Suppressor macrophage (primary cell): ENCODE data around the gene ECE1.
"Not testable (repeated sequence)": the region's sequence is repeated elsewhere in the genome, so short reads cannot be mapped to it uniquely, and the experiment has no call there.

Experiments used
- DNase-seq, 4 experiments: peaks; one replicate each; pipeline ENCODE4 v3.0.0-alpha.2; 2020 to 2022

The ECE1 gene

GRCh38 chr1:21175670-21176581 is 114.3 kb downstream of the ECE1 start:
- DNase-seq: peak in 3 of 4 experiments; percentile 35 to 72 (median 64)

GRCh38 chr1:21175324-21175669 is 115.0 kb downstream of the ECE1 start:
- peak; percentile 84 to 94 (median 90) for DNase-seq

GRCh38 chr1:21174654-21175323 is 115.5 kb downstream of the ECE1 start:
- no peak for DNase-seq

- no peak for DNase-seq
Observed at GRCh38 chr1:21174230-21174629, 116.0 kb downstream of the ECE1 start.

- not testable (repeated sequence) for DNase-seq
Observed at GRCh38 chr1:21173096-21173495, 117.2 kb downstream of the ECE1 start.

GRCh38 chr1:21170837-21171236 is 119.4 kb downstream of the ECE1 start:
- not testable (repeated sequence) for DNase-seq

- no peak for DNase-seq
Observed at GRCh38 chr1:21168444-21168843, 121.8 kb downstream of the ECE1 start.
